NCI-H82 (cell line): ENCODE data around the gene CLPSL2.

Experiments
- DNase-seq: peaks from one replicate; lab custom pipeline; 2025; lab: John Stamatoyannopoulos, UW

CLPSL2 gene

DNA sequence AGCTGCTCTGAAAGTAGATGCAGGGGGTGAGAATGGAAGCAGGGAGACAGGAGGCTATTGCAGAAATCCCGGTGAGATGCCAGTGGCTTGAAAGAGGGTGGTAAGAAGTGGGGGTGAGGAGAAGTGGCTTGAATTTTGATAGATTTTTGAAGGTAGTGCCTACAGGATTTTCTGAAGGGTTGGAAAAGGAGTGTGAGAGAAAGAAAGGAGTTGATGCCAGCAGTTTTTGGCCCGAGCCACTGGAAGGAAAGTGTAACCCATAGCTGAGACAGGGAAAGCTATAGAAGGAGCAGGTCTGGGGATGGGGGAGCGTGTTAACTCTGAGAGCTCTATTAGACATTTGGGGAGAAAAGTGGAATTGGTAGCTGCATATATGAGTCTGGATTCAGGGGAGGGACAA is 29.9 kb upstream of the CLPSL2 start:
- DNase-seq, result no peak

GRCh38 chr6:35747877-35748276 is 28.5 kb upstream of the CLPSL2 start:
- no peak for DNase-seq

DNA sequence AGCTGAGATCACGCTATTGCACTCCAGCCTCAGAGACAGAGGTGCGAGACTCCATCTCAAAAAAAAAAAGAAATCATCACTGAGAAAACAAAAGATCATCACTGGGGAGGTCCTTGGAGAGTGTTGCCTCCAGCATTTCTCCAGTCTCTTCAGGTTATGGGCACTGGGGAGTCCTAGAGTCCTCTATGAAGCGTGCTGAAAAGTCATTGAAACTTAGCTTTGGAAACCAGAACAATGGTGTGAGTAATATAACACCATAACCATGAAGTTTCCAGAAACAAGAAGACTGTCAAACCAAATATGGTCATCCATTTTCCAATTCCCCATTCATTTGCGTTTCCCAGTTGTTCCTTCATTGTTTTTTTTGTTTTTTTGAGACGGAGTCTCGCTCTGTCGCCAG is 25.8 kb upstream of the CLPSL2 start:
- no peak for DNase-seq

DNA sequence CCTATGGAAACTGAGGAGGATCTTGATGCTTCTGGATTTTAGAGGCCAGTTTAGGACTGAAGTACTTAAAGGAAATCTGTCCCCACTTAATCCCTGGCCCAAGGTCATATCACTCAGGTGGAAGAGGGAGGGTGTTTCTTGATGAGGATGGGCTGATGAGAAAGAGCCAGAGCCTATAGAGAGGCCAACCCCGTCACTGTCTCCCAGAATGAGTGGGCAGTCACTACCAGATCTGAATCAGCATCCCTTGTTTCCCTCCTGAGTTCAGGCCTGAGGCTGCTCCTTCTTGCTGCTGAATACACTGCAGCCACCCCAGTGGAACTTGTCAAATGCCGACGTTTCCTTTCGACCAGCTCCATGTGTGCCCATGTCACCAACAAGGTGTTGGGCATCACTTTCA is 24.8 kb upstream of the CLPSL2 start:
- no peak for DNase-seq

DNA sequence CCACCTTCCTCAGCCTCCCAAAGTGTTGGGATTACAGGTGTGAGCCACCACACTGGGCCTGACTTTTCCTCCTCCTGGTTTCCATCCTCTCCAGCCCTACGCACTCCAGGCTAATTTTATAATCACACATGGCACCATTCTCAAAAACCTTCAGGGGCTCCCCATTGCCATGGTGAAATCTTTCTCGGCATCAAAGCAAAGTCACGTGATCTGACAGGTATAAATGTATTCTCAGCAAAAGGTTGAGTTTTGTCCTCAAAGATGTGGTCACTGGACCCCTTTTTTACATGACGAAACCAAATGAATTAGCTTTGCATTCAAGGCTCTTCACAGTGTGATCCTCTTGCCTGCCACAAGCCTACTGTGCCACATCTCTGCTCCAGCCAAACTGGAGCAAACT is 24.1 kb upstream of the CLPSL2 start:
- DNase-seq, result no peak

GRCh38 chr6:35754452-35755277 is 21.7 kb upstream of the CLPSL2 start:
- no peak for DNase-seq

GRCh38 chr6:35755278-35755924 is 21.0 kb upstream of the CLPSL2 start:
- DNase-seq, result no peak

- peak; percentile 66 for DNase-seq
Observed at GRCh38 chr6:35757456-35758123, 18.8 kb upstream of the CLPSL2 start.

- no peak for DNase-seq
Observed at GRCh38 chr6:35759426-35759825, 17.0 kb upstream of the CLPSL2 start.

DNA sequence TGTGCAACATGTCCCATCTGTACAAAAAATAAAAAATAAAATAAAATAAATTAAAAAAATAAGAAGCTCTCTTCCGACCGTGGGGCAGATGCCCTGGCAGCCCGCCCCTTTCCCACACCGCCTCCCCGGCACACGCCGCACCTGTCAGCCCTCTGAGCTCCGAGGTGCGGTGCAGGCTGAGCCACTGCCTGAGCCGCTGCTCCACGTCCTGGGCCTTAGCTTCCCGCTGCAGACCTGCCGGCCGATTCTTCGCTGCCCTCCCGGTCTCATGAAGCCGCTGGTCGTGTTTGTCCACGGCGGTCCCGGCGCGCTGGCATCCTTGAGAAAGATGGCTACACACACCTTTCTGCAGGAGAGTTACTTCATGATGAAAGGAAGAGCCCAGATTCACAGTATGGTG is 10.7 kb upstream of the CLPSL2 start:
- DNase-seq, result no peak

DNA sequence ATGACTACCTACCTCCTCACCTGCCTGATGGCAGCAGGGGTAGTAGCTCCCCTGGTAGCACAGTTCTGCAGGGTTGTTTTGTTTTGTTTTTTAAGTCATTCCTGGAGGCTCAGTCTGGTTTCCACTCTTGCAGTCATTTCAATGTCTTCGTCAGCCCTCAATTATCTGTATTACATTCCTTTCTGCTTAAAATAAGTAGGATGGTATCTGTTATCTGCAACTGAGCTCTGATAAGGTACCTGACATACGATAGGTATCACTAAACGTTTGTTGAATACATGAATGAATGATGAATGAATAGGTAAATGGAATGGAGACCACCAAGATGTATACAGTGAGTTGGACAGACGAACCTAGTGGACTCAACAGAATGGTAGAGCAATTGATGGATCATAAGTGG is 7.2 kb upstream of the CLPSL2 start:
- no peak for DNase-seq

DNA sequence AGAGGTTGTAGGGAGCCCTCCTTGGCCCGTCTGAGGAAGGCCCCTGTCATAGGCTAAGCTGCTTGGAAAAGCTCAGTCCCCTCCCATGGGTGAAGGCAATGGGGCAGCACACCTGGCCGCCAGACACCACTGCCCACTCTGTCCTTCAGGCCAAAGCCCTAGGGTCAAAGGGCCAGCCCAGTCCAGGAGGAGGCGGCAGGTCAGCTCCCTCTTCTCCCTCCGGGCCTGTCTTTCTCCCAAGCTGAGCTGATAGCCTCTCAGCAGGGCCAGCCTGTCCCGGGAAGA is 5.1 kb upstream of the CLPSL2 start:
- DNase-seq, result no peak

DNA sequence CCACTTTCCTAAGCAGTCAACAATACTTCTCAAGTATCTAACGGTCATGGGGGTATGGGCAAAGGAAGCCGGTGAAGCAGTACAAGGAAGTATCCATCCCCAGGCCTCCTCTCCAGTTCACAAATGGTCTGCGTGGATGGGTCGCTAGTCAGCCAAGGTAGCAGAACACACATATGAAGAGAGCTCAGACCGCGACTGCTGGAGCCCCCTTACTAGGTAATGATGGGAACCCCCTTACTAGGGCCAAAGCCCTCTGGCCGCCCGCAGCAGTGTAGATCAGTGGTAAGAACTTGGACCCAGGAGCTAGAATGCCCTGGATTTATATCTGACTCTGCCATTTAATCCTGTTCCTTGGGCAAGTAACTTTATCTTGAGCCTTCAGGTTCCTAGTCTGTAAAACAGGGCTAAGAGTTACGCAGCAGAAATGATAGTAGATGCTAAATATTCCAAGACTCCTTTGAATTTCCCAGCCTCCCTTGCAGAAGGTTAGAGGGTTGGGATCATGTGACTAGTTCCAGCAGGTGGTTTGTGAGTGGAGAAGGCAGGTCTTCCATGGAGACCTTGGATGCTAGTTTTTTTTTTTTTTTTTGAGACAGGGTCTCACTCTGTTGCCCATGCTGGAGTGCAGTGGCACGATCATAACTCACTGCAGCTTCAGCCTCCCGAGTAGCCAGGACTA is 2.1 kb upstream of the CLPSL2 start:
- no peak for DNase-seq

- DNase-seq, result no peak
Observed at GRCh38 chr6:35775031-35775430, 1.4 kb upstream of the CLPSL2 start.

DNA sequence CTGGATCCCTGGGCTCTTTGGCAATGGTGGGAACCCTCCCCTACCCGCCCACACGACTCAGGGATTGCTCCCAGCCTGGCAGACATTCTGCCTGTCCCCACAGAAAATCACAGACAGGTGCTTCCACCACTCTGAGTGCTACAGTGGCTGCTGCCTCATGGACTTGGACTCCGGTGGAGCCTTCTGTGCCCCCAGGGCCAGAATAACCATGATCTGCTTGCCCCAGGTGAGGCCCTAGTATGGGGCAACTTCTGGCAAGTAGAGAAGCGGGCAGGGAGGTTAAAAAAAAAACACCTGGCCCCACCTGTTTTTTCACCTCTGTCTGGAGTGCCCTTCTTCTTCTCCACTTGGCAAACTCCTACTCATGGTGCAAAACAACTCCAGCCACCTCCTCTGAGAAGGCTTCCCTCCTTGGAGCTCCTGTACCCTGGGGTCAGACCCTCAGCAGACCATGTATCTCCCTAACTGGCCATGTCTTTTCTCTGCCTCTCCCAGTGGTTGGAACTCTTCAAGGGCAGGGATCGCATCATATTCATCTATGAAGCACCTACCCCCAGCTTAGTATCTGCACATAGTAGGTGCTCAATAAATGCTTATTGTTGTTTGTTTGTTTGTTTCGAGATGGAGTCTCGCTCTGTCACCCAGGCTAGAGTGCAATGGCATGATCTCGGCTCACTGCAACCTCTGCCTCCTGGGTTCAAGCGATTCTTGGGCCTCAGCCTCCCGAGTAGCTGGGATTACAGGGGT is 1.1 kb downstream of the CLPSL2 start:
- no peak for DNase-seq

- DNase-seq, result no peak
Observed at GRCh38 chr6:35778437-35778836, 2.0 kb downstream of the CLPSL2 start.

- no peak for DNase-seq
Observed at GRCh38 chr6:35780719-35781118, 4.3 kb downstream of the CLPSL2 start, which contains the start of gene CLPSL1. CLPSL1 (plus strand) TSS chr6:35781019; CDS start chr6:35781111, 92 bp downstream.

- no peak for DNase-seq
Observed at GRCh38 chr6:35781290-35781689, 4.9 kb downstream of the CLPSL2 start.

- DNase-seq, result no peak
Observed at GRCh38 chr6:35782424-35782823, 6.0 kb downstream of the CLPSL2 start.

DNA sequence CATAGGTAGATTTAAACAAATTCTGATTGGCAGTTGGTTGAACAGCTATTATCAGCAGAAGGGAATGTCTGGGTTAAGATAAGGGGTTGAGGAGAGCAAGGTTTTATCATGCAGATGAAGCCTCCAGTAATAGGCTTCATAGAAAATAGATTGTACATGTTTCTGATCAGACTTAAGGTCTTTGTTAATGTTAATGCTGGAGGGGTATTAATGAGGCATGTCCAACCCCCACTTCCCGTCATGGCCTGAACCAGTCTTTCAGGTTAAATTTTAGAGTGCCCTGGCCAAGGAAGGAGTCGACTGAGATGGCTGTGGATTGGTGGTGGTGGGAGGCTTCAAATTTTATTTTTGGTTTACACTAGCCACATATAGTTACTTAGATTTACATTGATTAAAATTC is 7.8 kb downstream of the CLPSL2 start:
- DNase-seq, result no peak

DNA sequence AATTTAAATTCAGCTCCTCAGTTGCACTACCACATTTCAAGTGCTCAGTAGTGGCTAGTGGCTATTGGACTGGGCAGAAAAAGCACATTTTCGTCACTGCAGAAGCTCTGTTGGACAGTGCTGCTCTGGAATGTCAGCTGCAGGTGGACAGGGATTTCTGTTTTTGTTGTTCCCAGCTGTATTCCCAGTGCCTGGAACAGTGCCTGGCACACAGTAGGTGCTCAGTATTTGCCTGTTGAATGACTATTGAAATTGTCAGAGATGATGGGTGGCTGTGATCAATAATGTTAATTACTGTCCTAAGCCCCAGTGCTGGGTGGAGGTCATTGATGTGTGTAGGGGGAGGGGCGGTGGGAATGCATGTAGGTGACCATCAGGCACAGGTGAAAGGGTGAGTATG is 9.9 kb downstream of the CLPSL2 start:
- no peak for DNase-seq

- no peak for DNase-seq
Observed at GRCh38 chr6:35786810-35787209, 10.4 kb downstream of the CLPSL2 start.
